Measurements from ENCODE around the gene SPATS2L. TPM values are rescaled to one million over a fixed set of nuclear protein-coding genes. Genes with fewer than 3 reads are reported as not detected.

SPATS2L gene
- total and polyA plus RNA-seq, 5 donors from 2014 or later, result 9.9 to 20.9 (median 19.2) TPM

- H3K9me3 Mint-ChIP-seq, result no peaks in the 10 kb centered on the region
- Histone ChIP-seq H3K4me1 (ENCODE audit: control insufficient read depth, insufficient read depth, low read length, poor library complexity, severe bottlenecking) (no peaks in the 10 kb centered on the region), H3K36me3 (ENCODE audit: control insufficient read depth, insufficient read depth, low read length) (no peaks in the 10 kb centered on the region), H3K4me3 (ENCODE audit: low read depth, low read length) (no peak overlapping the region), H3K27me3 (ENCODE audit: control insufficient read depth, insufficient read depth, low read length) (no peaks in the 10 kb centered on the region), H3K9me3 (ENCODE audit: control insufficient read depth in 2 of 2, low read length in 2 of 2) (no peaks in the 10 kb centered on the region), H3K27ac (ENCODE audit: insufficient read depth, low read length, poor library complexity, severe bottlenecking) (no peak overlapping the region)
- H3K4me1 Mint-ChIP-seq, result peaks cover 6 to 15% (median 11%) of the 10 kb centered on the region in 4 donors
- ATAC-seq (ENCODE audit: low read depth in 2 of 2) (no peak), DNase-seq (no peak)
- H3K27ac Mint-ChIP-seq, result peak overlapping the region in 1 of 3 donors; percentile 24
- H3K27me3 Mint-ChIP-seq, result no peaks in the 10 kb centered on the region
- no peak overlapping the region for H3K4me3 Mint-ChIP-seq
- no peaks in the 10 kb centered on the region for H3K36me3 Mint-ChIP-seq
Observed at GRCh38 chr2:200322607-200323006, 16.1 kb downstream of the SPATS2L start.

GRCh38 chr2:200324362-200324761, 17.9 kb downstream of the SPATS2L start:
- H3K27me3 Mint-ChIP-seq, result no peaks in the 10 kb centered on the region
- Histone ChIP-seq H3K4me3 (ENCODE audit: low read depth, low read length) (no peak overlapping the region), H3K4me1 (ENCODE audit: control insufficient read depth, insufficient read depth, low read length, poor library complexity, severe bottlenecking) (no peaks in the 10 kb centered on the region), H3K36me3 (ENCODE audit: control insufficient read depth, insufficient read depth, low read length) (no peaks in the 10 kb centered on the region), H3K9me3 (ENCODE audit: control insufficient read depth in 2 of 2, low read length in 2 of 2) (no peaks in the 10 kb centered on the region), H3K27ac (ENCODE audit: insufficient read depth, low read length, poor library complexity, severe bottlenecking) (no peak overlapping the region), H3K27me3 (ENCODE audit: control insufficient read depth, insufficient read depth, low read length) (no peaks in the 10 kb centered on the region)
- no peak for ATAC-seq (ENCODE audit: low read depth in 2 of 2)
- H3K36me3 Mint-ChIP-seq, result no peaks in the 10 kb centered on the region
- H3K9me3 Mint-ChIP-seq, result no peaks in the 10 kb centered on the region
- no peak overlapping the region for H3K4me3 Mint-ChIP-seq
- DNase-seq, result no peak
- peaks cover 4 to 14% (median 10%) of the 10 kb centered on the region in 4 donors for H3K4me1 Mint-ChIP-seq
- no peak overlapping the region for H3K27ac Mint-ChIP-seq

- Mint-ChIP-seq H3K36me3 (peaks cover 3% of the 10 kb centered on the region), H3K4me3 (no peak overlapping the region), H3K27me3 (no peaks in the 10 kb centered on the region), H3K27ac (no peak overlapping the region), H3K9me3 (peaks cover 0 to 1% (median 0%) of the 10 kb centered on the region in 7 donors), H3K4me1 (peaks cover 0 to 2% (median 0%) of the 10 kb centered on the region in 4 donors)
- no peaks in the 10 kb centered on the region for H3K36me3 ChIP-seq (ENCODE audit: control insufficient read depth, insufficient read depth, low read length)
- no peak for ATAC-seq (ENCODE audit: low read depth in 2 of 2)
- DNase-seq, result no peak
- no peaks in the 10 kb centered on the region for H3K4me1 ChIP-seq (ENCODE audit: control insufficient read depth, insufficient read depth, low read length, poor library complexity, severe bottlenecking)
- H3K27ac ChIP-seq (ENCODE audit: insufficient read depth, low read length, poor library complexity, severe bottlenecking), result no peak overlapping the region
- H3K4me3 ChIP-seq (ENCODE audit: low read depth, low read length), result no peak overlapping the region
- H3K27me3 ChIP-seq (ENCODE audit: control insufficient read depth, insufficient read depth, low read length), result no peaks in the 10 kb centered on the region
- no peaks in the 10 kb centered on the region for H3K9me3 ChIP-seq (ENCODE audit: control insufficient read depth in 2 of 2, low read length in 2 of 2)
Observed at GRCh38 chr2:200329384-200329783, 22.9 kb downstream of the SPATS2L start.

- H3K27ac Mint-ChIP-seq, result no peak overlapping the region
- no peak for ATAC-seq (ENCODE audit: low read depth in 2 of 2)
- H3K4me3 Mint-ChIP-seq, result no peak overlapping the region
Observed at GRCh38 chr2:200329798-200330197, 23.3 kb downstream of the SPATS2L start.

GRCh38 chr2:200330351-200331060, 24.0 kb downstream of the SPATS2L start:
- H3K27me3 ChIP-seq (ENCODE audit: control insufficient read depth, insufficient read depth, low read length), result no peaks in the 10 kb centered on the region

More at GRCh38 chr2:200329798-200330197, 23.3 kb downstream of the SPATS2L start:
- Mint-ChIP-seq H3K9me3 (peaks cover 0 to 1% (median 0%) of the 10 kb centered on the region in 7 donors), H3K36me3 (peaks cover 3% of the 10 kb centered on the region), H3K27me3 (no peaks in the 10 kb centered on the region), H3K4me1 (peaks cover 0 to 3% (median 0%) of the 10 kb centered on the region in 4 donors)
- H3K36me3 ChIP-seq (ENCODE audit: control insufficient read depth, insufficient read depth, low read length), result no peaks in the 10 kb centered on the region
- H3K4me3 ChIP-seq (ENCODE audit: low read depth, low read length), result no peak overlapping the region
- H3K4me1 ChIP-seq (ENCODE audit: control insufficient read depth, insufficient read depth, low read length, poor library complexity, severe bottlenecking), result no peaks in the 10 kb centered on the region
- no peak for DNase-seq
- no peaks in the 10 kb centered on the region for H3K27me3 ChIP-seq (ENCODE audit: control insufficient read depth, insufficient read depth, low read length)
- no peak overlapping the region for H3K27ac ChIP-seq (ENCODE audit: insufficient read depth, low read length, poor library complexity, severe bottlenecking)
- no peaks in the 10 kb centered on the region for H3K9me3 ChIP-seq (ENCODE audit: control insufficient read depth in 2 of 2, low read length in 2 of 2)

GRCh38 chr2:200331061-200331400, 24.5 kb downstream of the SPATS2L start:
- Mint-ChIP-seq H3K4me3 (no peak overlapping the region), H3K36me3 (peaks cover 3% of the 10 kb centered on the region), H3K27ac (peak overlapping the region in 1 of 3 donors; percentile 7), H3K9me3 (peaks cover 0 to 2% (median 1%) of the 10 kb centered on the region in 7 donors), H3K4me1 (peaks cover 0 to 5% (median 0%) of the 10 kb centered on the region in 4 donors), H3K27me3 (no peaks in the 10 kb centered on the region)
- H3K27me3 ChIP-seq (ENCODE audit: control insufficient read depth, insufficient read depth, low read length), result no peaks in the 10 kb centered on the region
- DNase-seq (no peak), ATAC-seq (ENCODE audit: low read depth in 2 of 2) (no peak)
- H3K36me3 ChIP-seq (ENCODE audit: control insufficient read depth, insufficient read depth, low read length), result no peaks in the 10 kb centered on the region
- H3K27ac ChIP-seq (ENCODE audit: insufficient read depth, low read length, poor library complexity, severe bottlenecking), result no peak overlapping the region
- no peak overlapping the region for H3K4me3 ChIP-seq (ENCODE audit: low read depth, low read length)
- H3K9me3 ChIP-seq (ENCODE audit: control insufficient read depth in 2 of 2, low read length in 2 of 2), result no peaks in the 10 kb centered on the region
- no peaks in the 10 kb centered on the region for H3K4me1 ChIP-seq (ENCODE audit: control insufficient read depth, insufficient read depth, low read length, poor library complexity, severe bottlenecking)

More at GRCh38 chr2:200330351-200331060, 24.0 kb downstream of the SPATS2L start:
- Mint-ChIP-seq H3K27ac (no peak overlapping the region), H3K4me1 (peaks cover 0 to 5% (median 0%) of the 10 kb centered on the region in 4 donors), H3K4me3 (no peak overlapping the region), H3K9me3 (peaks cover 0 to 2% (median 1%) of the 10 kb centered on the region in 7 donors), H3K27me3 (no peaks in the 10 kb centered on the region), H3K36me3 (peaks cover 3% of the 10 kb centered on the region)
- DNase-seq, result no peak
- no peak overlapping the region for H3K27ac ChIP-seq (ENCODE audit: insufficient read depth, low read length, poor library complexity, severe bottlenecking)
- no peaks in the 10 kb centered on the region for H3K9me3 ChIP-seq (ENCODE audit: control insufficient read depth in 2 of 2, low read length in 2 of 2)
- no peaks in the 10 kb centered on the region for H3K36me3 ChIP-seq (ENCODE audit: control insufficient read depth, insufficient read depth, low read length)
- no peak overlapping the region for H3K4me3 ChIP-seq (ENCODE audit: low read depth, low read length)
- H3K4me1 ChIP-seq (ENCODE audit: control insufficient read depth, insufficient read depth, low read length, poor library complexity, severe bottlenecking), result no peaks in the 10 kb centered on the region
- ATAC-seq (ENCODE audit: low read depth in 2 of 2), result no peak

GRCh38 chr2:200335657-200336056, 29.2 kb downstream of the SPATS2L start:
- peaks cover 3% of the 10 kb centered on the region for H3K36me3 Mint-ChIP-seq
- no peak overlapping the region for H3K27ac ChIP-seq (ENCODE audit: insufficient read depth, low read length, poor library complexity, severe bottlenecking)
- ATAC-seq (ENCODE audit: low read depth in 2 of 2) (no peak), DNase-seq (no peak)
- no peak overlapping the region for H3K27ac Mint-ChIP-seq
- H3K4me3 Mint-ChIP-seq, result no peak overlapping the region
- peaks cover 0 to 8% (median 3%) of the 10 kb centered on the region in 4 donors for H3K4me1 Mint-ChIP-seq
- no peaks in the 10 kb centered on the region for H3K27me3 ChIP-seq (ENCODE audit: control insufficient read depth, insufficient read depth, low read length)
- H3K4me3 ChIP-seq (ENCODE audit: low read depth, low read length), result no peak overlapping the region
- peaks cover 0 to 3% (median 1%) of the 10 kb centered on the region in 7 donors for H3K9me3 Mint-ChIP-seq
- H3K9me3 ChIP-seq (ENCODE audit: control insufficient read depth in 2 of 2, low read length in 2 of 2), result no peaks in the 10 kb centered on the region
- no peaks in the 10 kb centered on the region for H3K27me3 Mint-ChIP-seq
- no peaks in the 10 kb centered on the region for H3K36me3 ChIP-seq (ENCODE audit: control insufficient read depth, insufficient read depth, low read length)
- H3K4me1 ChIP-seq (ENCODE audit: control insufficient read depth, insufficient read depth, low read length, poor library complexity, severe bottlenecking), result no peaks in the 10 kb centered on the region
